Measurements from ENCODE around the gene CHST11. TPM values are rescaled to one million over a fixed set of nuclear protein-coding genes. Genes with fewer than 3 reads are reported as not detected.

CHST11 gene
- 6.2 and 18.2 TPM in 2 replicates for total RNA-seq

GRCh38 chr12:104456417-104456949 lies at the start of gene CHST11:
CHST11 (plus strand) TSS chr12:104456948.

Small RNA genes lying within 50 kb of the gene (small RNA-seq; reads per million reads assigned to genes)
- gene MIR3922: 0.11 reads per million

Other genes starting within 250 kb of the CHST11 start
- gene TXNRD1, start 241.2 kb upstream of the CHST11 start, total RNA-seq: 376 and 516 TPM in 2 replicates
- 6.5 and 11.4 TPM in 2 replicates for gene EID3, start 153.2 kb upstream of the CHST11 start, total RNA-seq

Data from vein endothelial cell (primary cell).